ENCODE data around the gene TLE7. TPM values are rescaled to one million over a fixed set of nuclear protein-coding genes. Genes with fewer than 3 reads are reported as not detected.

The TLE7 gene
- total RNA-seq, 1 donor from 2014 or later: not detected

DNA sequence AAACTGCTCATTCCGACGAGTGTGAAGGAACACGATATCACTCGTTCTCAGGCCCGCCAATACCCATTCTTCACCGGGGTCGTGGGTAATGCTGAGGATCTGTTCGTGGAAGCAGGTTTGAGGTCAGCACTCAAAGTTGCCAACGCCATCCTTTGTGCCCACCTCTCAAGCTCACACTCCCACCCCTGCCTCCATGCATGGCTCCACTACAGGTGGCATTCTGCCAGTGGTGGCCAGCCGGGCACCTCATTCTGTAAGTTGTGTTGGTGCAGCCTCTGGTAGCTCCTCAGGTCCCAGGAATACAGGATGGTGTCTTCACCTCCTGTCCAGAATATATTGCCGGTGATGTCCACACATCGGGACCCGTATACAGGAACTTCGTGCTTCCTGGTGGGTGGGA lies 10.7 kb downstream of the TLE7 start:
- Mint-ChIP-seq H3K27me3 (ENCODE audit: low read depth) (no peaks in the 10 kb centered on the region), H3K36me3 (ENCODE audit: low read depth) (no peaks in the 10 kb centered on the region), H3K27ac (ENCODE audit: unreplicated experiment) (no peak overlapping the region), H3K4me3 (ENCODE audit: unreplicated experiment) (no peak overlapping the region), H3K4me1 (ENCODE audit: low read depth) (peaks cover 11% of the 10 kb centered on the region), H3K9me3 (ENCODE audit: low read depth) (peaks cover 3% of the 10 kb centered on the region)
- DNase-seq (ENCODE audit: low spot score): no peak
- TF ChIP-seq, protein P1, sequence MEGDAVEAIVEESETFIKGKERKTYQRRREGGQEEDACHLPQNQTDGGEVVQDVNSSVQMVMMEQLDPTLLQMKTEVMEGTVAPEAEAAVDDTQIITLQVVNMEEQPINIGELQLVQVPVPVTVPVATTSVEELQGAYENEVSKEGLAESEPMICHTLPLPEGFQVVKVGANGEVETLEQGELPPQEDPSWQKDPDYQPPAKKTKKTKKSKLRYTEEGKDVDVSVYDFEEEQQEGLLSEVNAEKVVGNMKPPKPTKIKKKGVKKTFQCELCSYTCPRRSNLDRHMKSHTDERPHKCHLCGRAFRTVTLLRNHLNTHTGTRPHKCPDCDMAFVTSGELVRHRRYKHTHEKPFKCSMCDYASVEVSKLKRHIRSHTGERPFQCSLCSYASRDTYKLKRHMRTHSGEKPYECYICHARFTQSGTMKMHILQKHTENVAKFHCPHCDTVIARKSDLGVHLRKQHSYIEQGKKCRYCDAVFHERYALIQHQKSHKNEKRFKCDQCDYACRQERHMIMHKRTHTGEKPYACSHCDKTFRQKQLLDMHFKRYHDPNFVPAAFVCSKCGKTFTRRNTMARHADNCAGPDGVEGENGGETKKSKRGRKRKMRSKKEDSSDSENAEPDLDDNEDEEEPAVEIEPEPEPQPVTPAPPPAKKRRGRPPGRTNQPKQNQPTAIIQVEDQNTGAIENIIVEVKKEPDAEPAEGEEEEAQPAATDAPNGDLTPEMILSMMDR (IDR thresholded peaks at IDR 0.05): no peak

DNA sequence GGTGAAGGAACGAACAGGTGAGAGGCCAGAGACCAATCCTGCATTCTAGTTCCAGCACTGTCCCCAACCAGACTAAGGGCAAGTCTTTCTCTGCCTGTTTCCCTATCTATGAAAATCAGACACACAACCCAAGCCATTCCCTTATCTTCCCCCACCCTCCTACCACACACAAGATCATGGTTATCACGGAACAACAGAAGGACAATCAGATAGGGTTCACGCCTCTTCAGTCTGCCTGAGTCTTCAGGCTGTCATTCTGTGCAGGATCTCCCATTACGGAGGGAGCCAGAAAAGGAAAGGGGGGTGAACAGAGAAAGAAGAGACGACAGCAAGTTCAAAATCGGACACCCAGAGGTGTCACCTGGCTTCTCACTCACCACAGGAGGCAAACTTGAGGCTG lies 11.1 kb downstream of the TLE7 start:
- Mint-ChIP-seq H3K9me3 (ENCODE audit: low read depth) (peaks cover 3% of the 10 kb centered on the region), H3K4me3 (ENCODE audit: unreplicated experiment) (no peak overlapping the region), H3K4me1 (ENCODE audit: low read depth) (peaks cover 11% of the 10 kb centered on the region), H3K36me3 (ENCODE audit: low read depth) (no peaks in the 10 kb centered on the region), H3K27ac (ENCODE audit: unreplicated experiment) (no peak overlapping the region), H3K27me3 (ENCODE audit: low read depth) (peaks cover 2% of the 10 kb centered on the region)
- TF ChIP-seq, protein P1 (IDR thresholded peaks at IDR 0.05): no peak
- DNase-seq (ENCODE audit: low spot score): no peak

DNA sequence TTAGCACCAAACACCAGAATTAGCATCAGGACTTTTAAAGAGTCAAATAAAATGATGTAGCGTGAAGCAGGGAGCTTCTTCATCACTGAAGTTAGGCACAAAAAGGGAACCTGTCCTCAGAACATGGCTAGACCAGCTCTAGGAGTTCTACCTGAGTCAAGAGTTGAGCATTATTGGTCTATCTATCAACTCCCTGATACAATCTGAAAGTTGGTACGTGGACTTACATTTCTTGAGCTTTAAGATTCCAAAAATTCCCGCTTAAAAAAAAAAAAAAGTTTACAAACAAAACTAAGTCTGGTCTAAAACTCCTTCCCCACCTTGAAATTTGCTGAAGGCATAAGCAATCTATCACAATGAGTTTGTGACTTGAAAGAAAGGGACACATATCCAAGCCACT lies 12.3 kb downstream of the TLE7 start:
- no peaks in the 10 kb centered on the region for H3K36me3 Mint-ChIP-seq (ENCODE audit: low read depth)
- TF ChIP-seq, protein P1 (IDR thresholded peaks at IDR 0.05): no peak
- peaks cover 9% of the 10 kb centered on the region for H3K27me3 Mint-ChIP-seq (ENCODE audit: low read depth)

DNA sequence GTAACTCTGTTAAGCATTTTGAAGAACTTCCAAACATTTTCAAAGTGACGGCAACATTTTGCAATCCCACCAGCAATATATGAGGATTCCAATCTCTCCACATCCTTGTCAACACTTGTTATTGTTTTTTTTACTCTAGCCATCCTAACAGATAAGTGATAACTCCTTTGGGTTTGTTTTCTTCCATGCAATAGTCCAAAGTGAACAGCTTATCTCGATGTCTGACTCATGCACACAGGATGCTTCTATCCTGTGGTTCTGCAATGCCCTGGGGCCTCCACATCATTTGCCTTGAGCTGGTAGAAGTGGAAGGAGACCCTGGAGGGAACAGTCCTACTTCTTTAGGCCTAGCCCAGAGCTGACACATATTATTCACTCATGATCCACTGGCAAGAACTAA lies 13.0 kb downstream of the TLE7 start:
- TF ChIP-seq, protein P1 (IDR thresholded peaks at IDR 0.05): no peak
- no peak overlapping the region for H3K27ac Mint-ChIP-seq (ENCODE audit: unreplicated experiment)

More for the DNA sequence above, 12.3 kb downstream of the TLE7 start:
- Mint-ChIP-seq H3K4me1 (ENCODE audit: low read depth) (peaks cover 11% of the 10 kb centered on the region), H3K4me3 (ENCODE audit: unreplicated experiment) (no peak overlapping the region), H3K27ac (ENCODE audit: unreplicated experiment) (no peak overlapping the region), H3K9me3 (ENCODE audit: low read depth) (peaks cover 3% of the 10 kb centered on the region)
- no peak for DNase-seq (ENCODE audit: low spot score)

DNA sequence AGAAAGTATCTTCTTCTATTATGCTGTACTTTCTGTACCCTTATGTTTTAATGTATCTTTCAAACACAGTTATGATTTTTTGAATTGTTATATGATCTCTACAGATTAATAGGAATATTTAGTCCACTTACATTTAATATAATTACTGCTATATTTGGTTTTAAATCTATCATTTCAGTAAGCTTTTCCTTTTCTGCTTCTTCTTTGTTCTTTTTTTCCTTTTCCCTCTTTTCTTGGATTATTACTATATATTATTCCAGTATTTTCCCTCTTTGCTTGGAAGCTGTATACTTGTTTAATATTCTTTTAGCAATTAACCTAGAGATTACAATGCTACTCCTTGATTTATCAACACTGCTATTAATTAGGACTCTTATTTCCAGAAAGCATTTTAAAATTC lies 13.5 kb downstream of the TLE7 start:
- Mint-ChIP-seq H3K36me3 (ENCODE audit: low read depth) (no peaks in the 10 kb centered on the region), H3K27me3 (ENCODE audit: low read depth) (peaks cover 14% of the 10 kb centered on the region), H3K9me3 (ENCODE audit: low read depth) (peaks cover 3% of the 10 kb centered on the region), H3K4me3 (ENCODE audit: unreplicated experiment) (no peak overlapping the region), H3K27ac (ENCODE audit: unreplicated experiment) (no peak overlapping the region), H3K4me1 (ENCODE audit: low read depth) (peaks cover 11% of the 10 kb centered on the region)
- no peak for DNase-seq (ENCODE audit: low spot score)
- TF ChIP-seq, protein P1 (IDR thresholded peaks at IDR 0.05): no peak

More for the DNA sequence above, 13.0 kb downstream of the TLE7 start:
- H3K9me3 Mint-ChIP-seq (ENCODE audit: low read depth): peaks cover 3% of the 10 kb centered on the region
- DNase-seq (ENCODE audit: low spot score): no peak
- no peaks in the 10 kb centered on the region for H3K36me3 Mint-ChIP-seq (ENCODE audit: low read depth)
- peaks cover 13% of the 10 kb centered on the region for H3K27me3 Mint-ChIP-seq (ENCODE audit: low read depth)
- H3K4me3 Mint-ChIP-seq (ENCODE audit: unreplicated experiment): no peak overlapping the region
- peaks cover 11% of the 10 kb centered on the region for H3K4me1 Mint-ChIP-seq (ENCODE audit: low read depth)

Measured in chondrocyte (in vitro differentiated cells).